Osteoblast (primary cell): ENCODE data around the gene SSU72. TPM values are rescaled to one million over a fixed set of nuclear protein-coding genes. Genes with fewer than 3 reads are reported as not detected.

Experiments
- total RNA-seq: library from RNA; depleted of rRNA; stranded (reverse); fragments of >200 nt; gene quantifications from 2 replicates; pipeline ENCODE4 v1.2.3, GENCODE V29; 2012

The SSU72 gene
- total RNA-seq, 1 donor: 73.1 TPM

Other genes starting within 250 kb of the SSU72 start
- gene TAS1R3, start 243.6 kb downstream of the SSU72 start, total RNA-seq: under 0.01 TPM in 2 replicates
- 73.5 and 81.9 TPM in 2 replicates for gene DVL1, start 225.4 kb downstream of the SSU72 start, total RNA-seq
- gene MXRA8, start 216.3 kb downstream of the SSU72 start, total RNA-seq: 689 and 735 TPM in 2 replicates
- 64.8 and 74.6 TPM in 2 replicates for gene AURKAIP1, start 199.7 kb downstream of the SSU72 start, total RNA-seq
- gene CCNL2, start 175.5 kb downstream of the SSU72 start, total RNA-seq: 138 and 139 TPM in 2 replicates
- gene MRPL20, start 167.6 kb downstream of the SSU72 start, total RNA-seq: 53.9 and 58.9 TPM in 2 replicates
- 1.2 and 1.8 TPM in 2 replicates for gene ANKRD65, start 153.6 kb downstream of the SSU72 start, total RNA-seq
- 2.4 and 4.3 TPM in 2 replicates for gene VWA1, start 139.2 kb downstream of the SSU72 start, total RNA-seq
- gene ATAD3C, start 125.2 kb downstream of the SSU72 start, total RNA-seq: under 0.01 and 0.59 TPM in 2 replicates
- gene ATAD3B, start 103.1 kb downstream of the SSU72 start, total RNA-seq: 10.6 and 14.5 TPM in 2 replicates
- 18.6 and 19.9 TPM in 2 replicates for gene ATAD3A, start 62.7 kb downstream of the SSU72 start, total RNA-seq
- gene TMEM240, start 34.2 kb downstream of the SSU72 start, total RNA-seq: 1.8 and 2.7 TPM in 2 replicates
- gene FNDC10, start 25.3 kb upstream of the SSU72 start, total RNA-seq: 2.1 and 2.5 TPM in 2 replicates
- gene MIB2, start 40.6 kb upstream of the SSU72 start, total RNA-seq: 74.0 and 80.7 TPM in 2 replicates
- 0.59 and 1.1 TPM in 2 replicates for gene MMP23B, start 57.3 kb upstream of the SSU72 start, total RNA-seq
- 5.3 and 5.8 TPM in 2 replicates for gene CDK11B, start 84.1 kb upstream of the SSU72 start, total RNA-seq
- gene SLC35E2B, start 117.9 kb upstream of the SSU72 start, total RNA-seq: 33.0 and 38.4 TPM in 2 replicates
- gene CDK11A, start 149.5 kb upstream of the SSU72 start, total RNA-seq: 19.4 and 22.1 TPM in 2 replicates
- 43.9 and 45.6 TPM in 2 replicates for gene NADK, start 203.6 kb upstream of the SSU72 start, total RNA-seq